Measurements from ENCODE around the gene NPC1L1. TPM values are rescaled to one million over a fixed set of nuclear protein-coding genes. Genes with fewer than 3 reads are reported as not detected.

The NPC1L1 gene, protein sequence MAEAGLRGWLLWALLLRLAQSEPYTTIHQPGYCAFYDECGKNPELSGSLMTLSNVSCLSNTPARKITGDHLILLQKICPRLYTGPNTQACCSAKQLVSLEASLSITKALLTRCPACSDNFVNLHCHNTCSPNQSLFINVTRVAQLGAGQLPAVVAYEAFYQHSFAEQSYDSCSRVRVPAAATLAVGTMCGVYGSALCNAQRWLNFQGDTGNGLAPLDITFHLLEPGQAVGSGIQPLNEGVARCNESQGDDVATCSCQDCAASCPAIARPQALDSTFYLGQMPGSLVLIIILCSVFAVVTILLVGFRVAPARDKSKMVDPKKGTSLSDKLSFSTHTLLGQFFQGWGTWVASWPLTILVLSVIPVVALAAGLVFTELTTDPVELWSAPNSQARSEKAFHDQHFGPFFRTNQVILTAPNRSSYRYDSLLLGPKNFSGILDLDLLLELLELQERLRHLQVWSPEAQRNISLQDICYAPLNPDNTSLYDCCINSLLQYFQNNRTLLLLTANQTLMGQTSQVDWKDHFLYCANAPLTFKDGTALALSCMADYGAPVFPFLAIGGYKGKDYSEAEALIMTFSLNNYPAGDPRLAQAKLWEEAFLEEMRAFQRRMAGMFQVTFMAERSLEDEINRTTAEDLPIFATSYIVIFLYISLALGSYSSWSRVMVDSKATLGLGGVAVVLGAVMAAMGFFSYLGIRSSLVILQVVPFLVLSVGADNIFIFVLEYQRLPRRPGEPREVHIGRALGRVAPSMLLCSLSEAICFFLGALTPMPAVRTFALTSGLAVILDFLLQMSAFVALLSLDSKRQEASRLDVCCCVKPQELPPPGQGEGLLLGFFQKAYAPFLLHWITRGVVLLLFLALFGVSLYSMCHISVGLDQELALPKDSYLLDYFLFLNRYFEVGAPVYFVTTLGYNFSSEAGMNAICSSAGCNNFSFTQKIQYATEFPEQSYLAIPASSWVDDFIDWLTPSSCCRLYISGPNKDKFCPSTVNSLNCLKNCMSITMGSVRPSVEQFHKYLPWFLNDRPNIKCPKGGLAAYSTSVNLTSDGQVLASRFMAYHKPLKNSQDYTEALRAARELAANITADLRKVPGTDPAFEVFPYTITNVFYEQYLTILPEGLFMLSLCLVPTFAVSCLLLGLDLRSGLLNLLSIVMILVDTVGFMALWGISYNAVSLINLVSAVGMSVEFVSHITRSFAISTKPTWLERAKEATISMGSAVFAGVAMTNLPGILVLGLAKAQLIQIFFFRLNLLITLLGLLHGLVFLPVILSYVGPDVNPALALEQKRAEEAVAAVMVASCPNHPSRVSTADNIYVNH (N-terminal part only)
- polyA plus RNA-seq (ENCODE audit: insufficient read length in 3 of 3): 1 to 10 TPM; 2.5 to 3.9 (median 3.3) TPM
- long read RNA-seq, donor 1: 0 reads
- long read RNA-seq, donor 2: 0 reads
- long read RNA-seq, donor 3: 0 reads
- long read RNA-seq, donor 4: 0 reads
- long read RNA-seq, donor 5: 0 reads
- long read RNA-seq, donor 6: 0 reads
- long read RNA-seq, donor 7: 0 reads
- long read RNA-seq, donor 8: 0 reads
- long read RNA-seq, donor 9: 0 reads
- long read RNA-seq, donor 10, full-length matches to known transcripts: 1 of 1 reads
- long read RNA-seq, donor 10, partial matches to known transcripts: 0 of 1 reads
- long read RNA-seq, donor 10, other reads (novel, unspliced or antisense): 0 of 1 reads
- long read RNA-seq, donor 11: 0 reads
- long read RNA-seq, donor 12: 0 reads
- long read RNA-seq, donor 13: 0 reads
- long read RNA-seq, donor 14: 0 reads
- long read RNA-seq, donor 15: 0 reads
- long read RNA-seq, donor 16, full-length matches to known transcripts: 2 of 2 reads
- long read RNA-seq, donor 16, partial matches to known transcripts: 0 of 2 reads
- long read RNA-seq, donor 16, other reads (novel, unspliced or antisense): 0 of 2 reads

DNA sequence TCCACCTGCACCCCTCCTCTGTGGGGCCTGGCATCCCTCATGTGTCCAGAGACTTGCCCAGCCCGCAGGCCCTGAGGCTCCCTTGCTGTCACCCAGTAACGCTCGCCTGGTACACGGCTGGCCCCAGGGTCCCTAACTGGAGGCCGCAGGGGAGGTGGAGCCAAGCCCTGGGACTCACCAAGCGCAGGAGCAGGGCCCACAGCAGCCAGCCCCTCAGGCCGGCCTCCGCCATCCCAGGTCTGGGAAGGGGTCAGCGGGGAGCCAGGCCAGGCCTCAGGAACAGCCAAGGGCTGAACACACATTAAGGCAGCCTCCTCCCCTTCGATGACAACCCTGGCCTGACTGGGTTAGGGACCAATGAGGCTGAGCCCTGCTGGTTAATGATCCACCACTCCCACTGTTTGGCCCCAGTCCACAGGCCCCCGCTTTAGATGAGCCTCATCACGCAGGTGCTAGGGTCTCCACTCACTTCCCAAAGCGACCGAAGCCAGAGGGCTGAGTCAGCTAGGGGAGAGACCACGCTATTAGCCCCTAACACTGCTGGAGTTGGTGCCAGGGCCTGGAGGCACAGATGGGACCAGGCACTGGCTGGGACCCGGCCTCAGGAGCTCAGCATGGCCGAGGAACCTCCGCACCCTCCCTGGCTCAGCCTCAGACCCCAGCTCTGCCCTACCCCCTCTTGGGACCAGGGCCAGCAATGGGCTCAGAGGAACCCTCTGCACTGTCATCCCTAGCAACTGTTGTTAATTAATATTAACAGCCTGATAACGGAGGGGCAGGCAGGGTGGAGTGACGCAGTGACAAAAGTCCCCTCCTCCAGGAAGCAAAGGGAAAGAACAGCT lies at the start of gene NPC1L1:
Gene NPC1L1 (minus strand): TSS at position 303 of the 842 bp plus-strand sequence. CDS start 71 bp downstream, at position 232.
- DNase-seq (ENCODE audit: extremely low read depth in 1 of 11, low read depth in 9 of 11, low spot score in 4 of 11): peak in 3 of 11 donors; percentile 6 to 12 (median 12)

DNA sequence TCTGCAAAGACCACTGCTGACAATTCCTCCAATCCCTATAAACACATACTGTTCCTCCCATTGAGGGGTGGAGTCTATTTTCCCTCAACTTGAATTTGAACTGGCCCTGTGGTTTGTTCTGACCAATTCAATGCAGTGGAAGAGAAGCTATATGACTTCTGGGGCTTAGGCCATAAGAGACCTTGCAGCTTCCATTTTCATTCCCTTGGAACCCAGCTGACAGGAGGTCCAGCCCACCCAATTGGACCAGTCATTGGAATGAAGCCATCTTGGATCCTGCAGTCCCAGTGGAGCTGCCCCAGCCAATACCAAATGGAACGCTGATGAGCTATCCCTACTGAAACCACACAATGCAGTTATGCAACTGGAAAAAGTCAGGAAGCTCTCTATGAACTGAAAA lies 49.8 kb upstream of the NPC1L1 start:
- no peak for DNase-seq (ENCODE audit: extremely low read depth in 1 of 11, low read depth in 9 of 11, low spot score in 4 of 11)

DNA sequence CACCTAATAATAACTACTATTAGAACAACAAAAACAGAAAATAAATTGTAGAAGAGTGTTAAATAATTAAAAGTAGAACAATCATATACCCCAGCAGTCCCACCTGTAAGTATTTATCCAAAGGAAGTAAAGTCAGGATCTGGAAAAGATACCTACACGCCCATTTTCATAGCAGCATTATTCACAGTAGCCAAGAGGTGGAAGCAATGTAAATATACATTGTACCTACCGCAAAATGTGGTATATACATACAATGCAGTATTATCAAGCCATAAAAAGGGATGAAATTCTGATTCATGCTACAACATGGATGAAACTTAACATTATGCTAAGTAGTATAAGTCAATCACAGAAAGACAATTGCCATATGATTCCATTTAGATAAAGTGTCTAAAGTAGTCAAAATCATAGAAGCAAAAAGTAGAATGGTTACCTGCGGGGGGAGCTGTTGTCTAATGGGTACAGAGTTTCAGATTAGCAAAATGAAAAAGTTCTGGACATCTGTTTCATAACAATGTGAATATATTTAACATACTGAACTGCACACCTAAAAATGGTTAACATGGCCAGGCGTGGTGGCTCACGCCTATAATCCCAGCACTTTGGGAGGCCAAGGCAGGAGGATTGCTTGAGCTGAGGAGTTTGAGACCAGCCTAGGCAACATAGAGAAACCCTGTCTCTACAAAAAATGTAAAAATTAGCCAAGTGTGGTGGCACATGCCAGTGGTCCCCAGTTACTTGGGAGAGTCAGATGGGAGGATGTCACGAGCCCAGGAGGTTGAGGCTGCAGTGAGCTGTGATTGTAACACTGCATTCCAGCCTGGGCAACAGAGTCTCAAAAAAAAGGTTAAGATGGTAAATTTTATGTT lies 46.9 kb upstream of the NPC1L1 start:
- no peak for DNase-seq (ENCODE audit: extremely low read depth in 1 of 11, low read depth in 9 of 11, low spot score in 4 of 11)

DNA sequence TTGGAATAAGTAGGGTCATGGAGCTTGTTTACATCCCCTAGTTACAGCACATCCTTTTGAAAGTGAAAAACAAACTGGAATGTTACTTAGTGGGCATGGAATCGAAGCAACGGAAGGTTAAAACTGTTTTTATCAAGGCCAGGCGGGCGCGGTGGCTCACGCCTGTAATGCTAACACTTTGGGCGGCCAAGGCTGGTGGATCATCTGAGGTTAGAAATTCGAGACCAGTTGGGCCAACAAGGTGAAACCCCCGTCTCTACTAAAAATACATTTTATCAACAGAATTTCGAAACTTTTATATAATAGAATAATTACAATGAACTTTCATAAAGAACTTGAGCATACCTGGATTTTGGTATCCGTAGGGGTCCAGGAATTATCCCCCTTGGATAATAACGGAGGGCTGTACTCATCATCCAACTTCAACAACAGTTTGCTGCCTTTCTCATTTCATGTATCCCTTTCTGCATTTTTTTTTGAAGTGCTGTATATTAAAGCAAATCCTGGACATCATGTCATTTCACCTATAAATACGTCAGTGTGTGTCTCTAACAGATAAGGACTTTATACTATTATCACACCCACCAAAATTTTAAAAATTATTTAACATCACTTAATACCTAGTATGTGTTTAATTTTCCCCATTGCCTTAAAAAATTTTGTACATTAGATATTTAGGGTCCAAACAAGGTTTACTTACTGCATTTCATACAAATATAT lies 42.2 kb upstream of the NPC1L1 start:
- no peak for DNase-seq (ENCODE audit: extremely low read depth in 1 of 11, low read depth in 9 of 11, low spot score in 4 of 11)

DNA sequence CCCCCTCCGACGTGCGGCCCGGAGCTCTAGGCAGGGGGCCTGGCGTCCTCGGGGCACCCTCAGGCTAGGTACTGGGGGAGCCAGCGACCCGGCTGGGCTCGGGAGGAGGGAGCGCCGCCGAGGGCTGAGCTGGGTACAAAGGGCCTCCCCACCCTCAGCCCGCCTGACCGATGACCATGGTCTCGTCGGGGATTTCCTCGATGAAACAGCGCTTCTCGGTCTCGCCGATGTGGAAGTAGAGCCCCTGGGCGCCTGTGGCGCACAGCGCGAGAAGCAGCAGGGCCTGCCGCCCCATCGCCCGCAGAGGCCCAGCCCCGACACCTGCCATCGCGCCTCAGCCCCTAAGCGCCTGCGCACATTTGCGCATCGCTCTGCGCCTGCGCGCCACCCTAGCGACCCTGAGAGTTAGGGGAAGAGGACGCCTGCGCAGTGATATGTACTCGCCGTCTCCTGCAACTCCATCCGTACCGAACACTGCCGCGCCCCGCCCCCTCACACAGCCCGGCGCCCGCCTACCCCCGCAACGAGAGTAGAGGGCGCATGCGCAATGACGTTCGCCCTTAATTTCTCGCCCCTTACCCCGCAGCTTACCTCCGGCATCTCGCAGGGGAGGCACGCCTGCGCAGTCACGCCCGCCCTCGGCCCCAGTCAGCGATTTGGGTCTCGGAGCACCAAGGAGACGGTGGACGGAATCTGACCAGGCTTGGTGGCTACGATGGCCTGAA lies 40.9 kb upstream of the NPC1L1 start, which contains the start of gene TMED4:
Gene TMED4 (minus strand): TSS at position 353 of the 725 bp plus-strand sequence. CDS start 25 bp downstream, at position 328.
- DNase-seq (ENCODE audit: extremely low read depth in 1 of 11, low read depth in 9 of 11, low spot score in 4 of 11): peak; percentile 96 to 100 (median 98)

DNA sequence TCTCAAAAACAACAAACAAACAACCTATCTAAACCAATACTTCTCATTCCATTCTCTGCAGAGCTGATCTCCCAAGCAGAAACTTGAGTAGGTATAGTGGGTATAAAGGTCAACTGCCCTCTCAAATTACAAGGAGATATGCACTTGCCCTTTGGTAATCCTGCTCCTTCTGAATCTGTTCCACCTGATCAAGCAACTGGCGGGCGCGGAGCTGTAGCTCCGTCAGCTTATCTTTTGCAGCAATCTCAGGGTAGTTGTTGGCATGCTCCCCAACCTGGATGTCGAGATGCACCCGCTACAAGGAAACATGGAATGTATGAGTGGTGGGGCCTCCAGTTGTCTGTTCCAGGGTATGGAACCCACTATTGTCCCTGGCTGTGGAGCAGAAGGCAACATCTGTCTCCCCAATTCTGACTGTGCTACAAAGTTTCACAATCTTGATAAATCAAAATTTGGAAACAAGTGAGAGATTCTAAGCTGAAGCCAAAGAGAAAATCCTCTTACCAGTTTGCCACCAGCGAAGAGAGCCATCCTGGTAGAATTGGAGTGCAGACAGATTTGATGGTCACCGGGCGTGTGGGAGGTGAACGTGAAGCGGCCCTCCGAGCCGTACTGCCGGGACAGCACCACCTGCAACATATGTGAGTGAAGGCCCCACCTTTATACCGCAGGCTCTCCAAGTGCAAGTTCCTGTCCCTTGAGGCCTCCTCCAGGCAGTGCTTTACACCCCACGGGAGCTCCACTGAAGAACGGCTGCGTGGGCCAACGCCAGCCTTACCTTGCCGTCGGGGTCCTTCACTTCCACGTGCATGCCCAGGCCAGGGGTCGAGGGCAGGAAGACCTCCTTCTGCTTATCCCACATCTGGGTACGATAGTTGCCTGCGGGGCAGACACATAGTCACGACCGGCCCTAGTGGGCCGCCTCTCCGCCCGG lies 40.1 kb upstream of the NPC1L1 start:
- no peak for DNase-seq (ENCODE audit: extremely low read depth in 1 of 11, low read depth in 9 of 11, low spot score in 4 of 11)

DNA sequence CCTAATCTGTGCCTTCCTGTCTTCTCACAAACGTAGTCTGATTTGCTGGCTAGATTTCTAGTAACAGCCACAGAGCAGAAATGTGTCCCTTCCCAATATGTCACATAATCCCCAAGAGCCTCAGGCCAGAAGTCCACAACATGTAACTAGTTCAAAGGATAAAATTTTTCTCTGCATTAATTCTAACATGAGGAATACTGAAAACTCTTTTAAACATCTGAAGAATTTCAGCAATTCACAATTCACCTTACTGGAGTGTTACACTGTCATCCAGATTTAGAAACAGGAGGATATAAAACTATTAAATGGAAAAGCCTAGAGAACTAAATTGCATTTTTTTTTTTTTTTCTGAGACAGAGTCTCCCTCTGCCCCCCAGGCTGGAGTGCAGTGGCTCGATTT lies 35.1 kb upstream of the NPC1L1 start:
- no peak for DNase-seq (ENCODE audit: extremely low read depth in 1 of 11, low read depth in 9 of 11, low spot score in 4 of 11)

DNA sequence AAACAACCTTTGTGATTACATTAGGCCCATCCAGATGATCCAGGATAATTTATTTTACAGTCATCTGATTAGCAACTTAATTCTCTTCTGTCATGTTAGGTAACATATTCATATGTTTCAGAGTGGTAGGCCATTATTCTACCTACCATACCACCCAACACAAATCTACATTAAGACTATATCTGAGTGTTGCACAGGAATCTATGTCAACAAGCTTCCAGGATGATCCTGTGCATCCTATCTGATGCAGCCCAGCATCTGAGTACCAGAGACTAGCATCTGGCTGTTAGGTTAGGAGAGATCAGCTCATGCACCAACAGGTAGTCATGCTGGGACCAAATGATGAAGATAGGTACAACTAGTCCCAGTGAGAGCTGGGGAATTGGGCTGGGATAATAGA lies 33.9 kb upstream of the NPC1L1 start:
- DNase-seq (ENCODE audit: extremely low read depth in 1 of 11, low read depth in 9 of 11, low spot score in 4 of 11): no peak

DNA sequence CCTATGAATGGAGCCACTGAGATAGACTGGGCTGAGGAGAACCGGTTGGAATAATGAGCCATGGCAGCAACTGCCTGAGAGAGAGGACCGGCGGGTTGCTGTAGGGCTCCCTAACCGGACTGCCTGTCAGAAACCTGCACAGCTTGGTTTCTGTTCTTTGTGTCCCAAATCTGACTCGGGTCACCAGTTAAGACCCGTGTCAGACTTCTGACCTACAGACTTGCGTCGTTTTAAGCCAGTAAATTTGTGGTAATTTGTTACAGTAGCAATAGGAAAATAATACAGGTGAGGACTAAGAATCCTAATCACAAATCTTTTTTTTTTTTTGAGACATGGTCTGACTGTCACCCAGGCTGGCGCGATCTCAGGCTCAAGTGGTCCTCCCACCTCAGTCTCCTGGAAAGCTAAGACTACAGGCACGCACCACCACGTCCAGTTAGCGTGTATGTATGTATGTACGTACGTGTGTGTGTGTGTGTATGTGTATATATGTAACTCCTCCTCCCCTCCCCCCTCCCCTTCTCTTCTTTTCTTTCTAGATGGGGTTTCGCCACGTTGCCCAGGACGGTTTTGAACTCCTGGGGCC lies 33.2 kb upstream of the NPC1L1 start:
- DNase-seq (ENCODE audit: extremely low read depth in 1 of 11, low read depth in 9 of 11, low spot score in 4 of 11): no peak

DNA sequence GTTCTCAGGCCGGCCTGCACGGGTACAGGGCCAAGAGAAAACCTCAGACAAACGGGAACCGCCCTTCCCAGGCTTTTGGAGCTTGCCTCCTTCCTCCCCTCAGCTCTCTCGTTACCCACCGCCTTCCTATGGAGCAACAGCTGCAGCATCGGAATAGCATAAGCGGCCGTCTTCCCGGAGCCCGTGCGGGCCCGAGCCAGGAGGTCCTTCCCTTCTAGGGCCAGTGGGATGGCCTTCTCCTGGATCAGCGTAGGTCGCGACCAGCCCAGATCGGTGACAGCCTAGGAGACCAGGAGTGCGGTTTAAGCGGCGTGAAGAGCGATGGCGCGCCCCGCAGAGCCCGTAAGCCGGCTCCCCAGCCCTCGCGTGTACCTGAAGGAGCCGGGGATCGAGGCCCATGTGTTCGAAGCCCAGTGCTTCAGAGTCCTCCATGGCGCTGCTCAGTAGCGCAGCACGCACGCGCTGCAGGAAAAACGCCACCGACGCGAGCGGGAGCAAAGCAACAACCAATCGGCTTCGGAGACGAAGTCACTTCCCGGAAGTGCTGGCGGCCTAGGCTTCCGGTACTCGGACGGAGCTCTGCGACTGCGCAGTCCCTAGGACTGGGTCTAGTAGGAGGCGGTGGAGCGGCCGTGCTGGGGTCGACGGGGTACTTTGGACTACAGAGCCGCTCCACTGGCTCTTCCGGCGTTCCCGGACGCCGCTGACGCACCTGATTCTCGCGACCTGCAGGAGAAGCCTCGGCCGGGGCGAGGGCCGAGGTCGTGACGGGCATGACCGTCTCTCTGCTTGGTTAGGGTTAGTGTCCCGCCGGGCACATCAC lies 32.5 kb upstream of the NPC1L1 start, which contains the start of gene DDX56:
Gene DDX56 (minus strand): TSS at position 445 of the 823 bp plus-strand sequence. CDS start 13 bp downstream, at position 432.
- peak; percentile 79 to 95 (median 90) for DNase-seq (ENCODE audit: extremely low read depth in 1 of 11, low read depth in 9 of 11, low spot score in 4 of 11)

DNA sequence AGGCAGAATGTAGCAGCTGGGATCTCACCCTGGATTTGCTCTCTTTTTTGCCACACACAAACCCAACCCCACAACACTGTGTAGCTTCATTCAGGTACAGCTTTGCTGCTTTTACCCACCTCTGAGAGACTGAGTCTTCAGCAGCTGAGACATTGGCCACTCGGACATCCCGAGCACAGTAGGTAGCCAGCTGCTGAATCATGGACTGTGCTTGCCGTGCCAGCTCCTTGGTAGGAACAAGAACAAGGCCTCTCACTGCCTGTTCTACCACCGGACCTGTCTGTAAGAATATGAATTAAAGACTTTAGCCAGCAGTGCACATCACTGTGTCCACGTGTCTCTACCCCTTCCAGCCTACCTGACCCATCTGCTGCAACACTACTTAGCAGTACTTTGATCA lies 31.6 kb upstream of the NPC1L1 start:
- no peak for DNase-seq (ENCODE audit: extremely low read depth in 1 of 11, low read depth in 9 of 11, low spot score in 4 of 11)

DNA sequence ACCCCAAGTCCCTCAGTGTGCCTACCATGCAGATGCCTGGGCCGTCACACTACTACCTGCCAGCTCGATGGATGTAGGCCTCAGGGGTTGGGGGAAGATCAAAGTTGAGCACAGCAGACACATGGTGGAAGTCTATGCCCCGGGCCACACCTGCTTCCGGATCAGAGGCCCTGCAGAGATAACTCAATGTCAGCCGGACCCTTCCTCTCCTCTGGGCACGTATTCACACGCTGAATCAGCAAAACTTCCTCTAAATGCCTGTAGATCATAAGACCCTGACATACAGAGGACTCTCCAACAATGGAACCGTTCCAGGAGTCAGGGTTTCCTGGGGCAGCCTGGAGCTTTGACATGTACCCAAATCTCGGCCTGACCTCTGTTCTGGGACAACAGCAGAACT lies 28.8 kb upstream of the NPC1L1 start:
- no peak for DNase-seq (ENCODE audit: extremely low read depth in 1 of 11, low read depth in 9 of 11, low spot score in 4 of 11)
